HG03103 (cell line): Measurements from ENCODE around the gene EMSY.

Source experiments
- ATAC-seq: cut with Tn5 transposase; IDR thresholded peaks from one replicate; pipeline ENCODE4 v1.9.1; 2021; ENCODE audit warnings: low read depth; ENCODE audit not compliant: unreplicated experiment

Gene EMSY

DNA sequence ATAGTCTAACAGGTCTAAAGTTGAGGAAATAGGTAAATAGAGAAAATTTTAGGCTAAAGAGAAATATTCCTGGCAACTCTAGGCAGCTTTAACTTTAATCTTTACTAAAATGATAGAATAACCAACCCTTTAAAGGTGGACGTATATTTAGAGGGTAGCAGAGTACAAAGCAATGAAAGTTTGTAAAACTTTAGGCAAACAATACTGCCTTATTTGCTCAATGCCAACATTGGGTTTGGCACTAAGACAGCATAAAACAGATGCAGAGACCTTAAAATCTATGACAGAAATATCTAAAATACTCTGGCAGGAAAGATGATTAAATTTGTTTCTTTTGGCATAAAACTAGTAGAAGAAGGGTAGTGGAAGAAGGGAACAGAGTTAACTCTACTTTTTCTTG lies 70.7 kb downstream of the EMSY start:
- ATAC-seq: no peak

DNA sequence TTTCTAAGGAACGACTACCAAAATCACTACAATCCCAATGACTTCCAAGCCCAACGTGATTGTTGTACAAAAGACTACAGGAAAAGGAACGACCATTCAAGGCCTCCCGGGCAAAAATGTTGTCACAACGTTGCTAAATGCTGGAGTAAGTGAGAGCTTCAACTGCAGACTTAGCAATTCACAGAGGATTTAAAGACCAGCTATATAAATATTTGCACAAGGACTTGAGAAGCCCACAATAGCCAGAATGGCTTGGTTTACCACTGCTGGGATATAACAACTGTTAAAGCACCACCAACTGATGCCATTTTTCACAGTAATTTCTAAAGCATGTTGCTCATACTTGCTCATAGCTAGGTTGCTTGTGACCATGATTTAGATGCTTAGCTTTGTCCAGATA lies 78.3 kb downstream of the EMSY start:
- no peak for ATAC-seq

DNA sequence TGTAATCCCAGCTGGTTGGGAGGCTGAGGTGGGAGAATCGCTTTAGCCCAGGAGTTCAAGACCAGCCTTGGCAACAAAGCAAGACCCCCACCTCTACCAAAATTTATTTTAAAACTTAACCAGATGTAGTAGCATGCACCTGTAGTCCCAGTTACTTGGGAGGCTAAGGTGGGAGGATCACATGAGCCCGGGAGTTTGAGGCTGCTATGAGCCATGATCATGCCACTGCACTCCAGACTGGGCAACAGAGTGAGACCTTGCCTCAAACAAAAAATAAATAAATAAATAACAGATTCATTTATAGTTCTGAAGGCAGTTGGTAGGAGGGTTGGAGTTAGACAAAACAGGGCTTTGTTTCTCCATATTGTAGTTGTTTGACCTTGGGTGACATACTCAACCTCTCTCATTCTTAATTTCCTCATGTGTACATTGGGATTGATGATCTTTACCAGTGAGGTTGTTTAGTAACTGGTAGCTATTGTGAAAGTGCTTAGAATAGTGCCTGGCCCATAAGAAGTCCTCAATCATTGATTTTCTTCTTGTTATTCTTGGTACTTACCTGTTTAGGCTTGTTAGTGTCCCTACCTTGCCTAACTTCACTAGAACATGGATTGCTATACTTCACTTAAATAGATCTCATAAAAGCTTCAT lies 79.1 kb downstream of the EMSY start:
- ATAC-seq: no peak

DNA sequence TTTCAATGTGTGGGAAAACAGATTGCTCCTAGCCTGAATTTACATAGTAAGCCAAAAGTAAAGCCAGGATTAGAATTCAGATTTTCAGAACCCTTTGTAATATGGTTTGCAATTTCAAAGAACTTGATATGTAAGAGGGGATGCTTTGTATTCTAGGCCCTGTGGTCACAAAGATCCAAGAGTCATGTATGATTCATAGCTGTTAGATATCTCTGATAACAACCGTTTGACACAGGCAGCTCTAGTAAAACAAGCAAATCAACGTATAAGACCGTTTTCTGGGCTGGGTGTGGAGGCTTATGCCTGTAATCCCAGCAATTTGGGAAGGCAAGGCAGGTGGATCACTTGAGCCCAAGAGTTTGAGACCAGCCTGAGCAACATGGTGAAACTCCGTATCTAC lies 79.6 kb downstream of the EMSY start:
- no peak for ATAC-seq

DNA sequence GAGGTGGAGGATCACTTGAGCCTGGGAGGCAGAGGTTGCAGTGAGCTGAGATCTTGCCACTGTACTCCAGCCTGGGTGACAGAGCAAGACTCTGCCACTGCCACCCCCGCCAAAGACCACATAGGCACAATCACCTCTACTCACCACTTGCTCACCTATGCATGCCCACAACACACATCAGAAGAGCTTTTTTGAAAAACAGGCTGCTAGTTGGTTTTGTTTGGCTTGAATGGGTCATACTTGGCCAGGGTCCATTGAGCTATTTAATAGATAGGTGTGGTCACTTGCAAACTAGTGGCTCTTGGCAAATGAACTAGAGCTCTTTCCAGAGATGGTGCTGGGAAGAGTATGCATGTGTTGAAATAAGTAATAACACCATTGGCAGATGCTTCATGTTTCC lies 80.1 kb downstream of the EMSY start:
- no peak for ATAC-seq

DNA sequence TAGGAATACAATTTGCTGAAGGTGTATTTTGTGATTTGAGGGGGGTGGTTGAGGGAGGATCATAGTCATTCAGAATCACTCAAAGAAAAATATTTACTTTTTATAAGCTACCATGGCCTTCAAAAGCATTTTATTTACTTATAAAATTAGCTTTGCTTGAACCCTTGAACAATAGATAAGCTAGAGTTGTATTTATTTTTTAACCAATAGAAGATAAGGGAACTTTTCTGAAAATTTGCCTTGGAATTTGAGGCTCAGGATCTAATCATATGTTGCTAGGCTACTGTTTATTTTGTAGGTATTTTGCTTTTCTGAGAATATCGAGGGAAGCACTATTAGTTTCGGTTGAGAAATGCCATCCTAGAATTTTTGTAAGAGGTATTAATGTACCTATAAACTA lies 82.1 kb downstream of the EMSY start:
- no peak for ATAC-seq

DNA sequence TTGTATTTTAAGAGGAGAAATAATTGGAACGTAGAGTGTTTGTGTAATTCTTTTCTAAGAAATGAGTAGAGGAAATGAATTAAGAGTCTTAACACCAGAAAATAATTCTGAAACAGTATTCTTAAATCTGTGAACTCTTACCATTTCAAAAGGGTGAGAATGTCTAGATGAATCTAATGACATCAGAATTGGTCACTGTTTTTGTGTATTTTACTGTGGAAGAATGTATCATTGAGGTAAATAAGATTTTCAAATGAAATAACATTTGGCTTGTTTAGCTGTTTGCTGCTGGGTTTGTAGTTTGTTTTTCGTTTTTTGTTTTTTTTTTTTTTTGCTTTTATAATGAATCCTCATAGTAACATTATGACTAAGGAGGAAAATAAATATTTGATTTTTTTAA lies 97.6 kb downstream of the EMSY start:
- ATAC-seq: no peak

DNA sequence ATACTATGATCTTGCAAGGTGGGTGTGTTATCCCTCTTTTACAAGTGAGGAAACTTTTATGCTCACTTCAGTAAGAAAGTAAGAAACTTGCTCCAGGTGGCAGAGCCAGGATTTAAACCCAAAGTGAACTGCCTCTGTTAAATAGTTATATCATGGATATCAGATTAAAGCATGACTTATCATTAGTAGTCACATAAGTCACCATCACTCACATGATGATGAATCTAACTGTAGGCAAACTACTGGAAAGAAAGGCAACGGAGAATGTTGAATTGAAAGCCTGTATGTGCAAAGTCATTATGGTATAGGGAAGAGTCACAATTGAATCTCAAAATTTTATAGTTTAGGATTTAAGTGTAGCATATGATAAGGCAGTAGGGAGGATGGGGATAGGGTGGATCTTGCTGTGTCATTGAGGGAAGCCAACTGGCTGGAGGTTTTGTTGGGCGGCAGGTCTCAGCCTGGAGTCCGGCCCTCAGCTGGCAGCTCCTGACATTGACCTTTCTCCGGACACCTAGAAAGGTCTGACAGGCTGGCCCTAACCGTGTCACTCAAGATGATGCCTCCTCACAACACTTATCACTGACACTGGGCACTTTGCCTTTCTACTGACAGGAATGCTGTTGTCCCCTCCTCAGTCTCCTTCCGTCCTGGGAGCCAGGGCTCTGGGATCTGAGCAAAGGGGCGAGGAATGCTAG lies 98.3 kb downstream of the EMSY start:
- ATAC-seq: no peak

DNA sequence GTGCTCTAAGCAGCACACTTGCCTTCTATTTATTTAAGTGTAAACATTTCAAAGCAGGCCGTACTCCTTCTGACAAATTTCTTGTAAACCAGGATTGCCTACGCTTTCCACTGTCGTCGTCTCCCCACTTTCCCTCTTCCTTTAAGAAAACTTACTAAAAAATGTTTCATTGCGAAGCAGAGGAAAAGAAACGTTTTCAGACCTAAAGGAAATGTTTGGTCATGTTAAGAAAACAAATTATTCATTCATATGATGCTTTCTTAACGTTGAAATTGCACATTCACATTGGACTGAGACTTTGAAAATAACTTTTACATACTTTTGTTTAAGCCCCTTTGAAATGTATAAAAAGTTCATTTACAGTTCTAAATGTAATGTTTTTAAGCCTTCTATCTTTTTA lies 106.0 kb downstream of the EMSY start:
- no peak for ATAC-seq

DNA sequence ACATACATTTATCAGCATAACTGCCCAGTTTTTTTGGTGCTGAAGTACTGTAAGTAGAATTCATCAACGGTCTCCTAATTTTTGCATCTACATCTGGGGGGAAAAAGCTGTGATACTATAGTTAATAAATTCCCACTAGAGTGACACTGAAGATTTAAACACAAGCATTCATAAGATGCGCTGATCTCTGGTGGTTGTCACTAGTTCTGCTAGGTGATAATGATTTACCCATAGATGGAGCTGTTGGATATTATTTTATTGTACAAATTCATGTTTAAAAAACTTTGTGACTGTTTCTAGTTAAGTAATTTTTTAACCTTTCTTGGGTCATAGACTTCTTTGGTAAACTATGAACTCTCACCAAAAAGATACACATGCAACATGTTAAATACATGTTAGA lies 106.6 kb downstream of the EMSY start:
- ATAC-seq: no peak

DNA sequence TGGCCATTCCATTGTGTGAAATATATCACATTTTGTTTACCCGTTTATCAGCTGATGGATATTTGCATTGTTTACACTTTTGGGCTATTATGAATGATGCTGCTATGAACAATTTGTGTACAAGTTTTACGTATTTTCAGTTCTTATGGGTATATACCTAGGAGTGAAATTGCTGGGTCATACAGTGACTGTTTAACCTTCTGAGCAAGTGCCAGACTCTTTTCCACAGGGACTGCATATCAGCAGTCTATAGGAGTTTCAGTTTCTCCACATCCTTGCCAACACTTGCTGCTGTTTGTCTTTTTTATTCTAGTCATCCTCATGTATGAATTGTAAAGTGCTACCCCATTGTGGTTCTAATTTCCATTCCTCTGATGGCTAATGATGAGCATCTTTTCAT lies 108.2 kb downstream of the EMSY start:
- ATAC-seq: no peak

DNA sequence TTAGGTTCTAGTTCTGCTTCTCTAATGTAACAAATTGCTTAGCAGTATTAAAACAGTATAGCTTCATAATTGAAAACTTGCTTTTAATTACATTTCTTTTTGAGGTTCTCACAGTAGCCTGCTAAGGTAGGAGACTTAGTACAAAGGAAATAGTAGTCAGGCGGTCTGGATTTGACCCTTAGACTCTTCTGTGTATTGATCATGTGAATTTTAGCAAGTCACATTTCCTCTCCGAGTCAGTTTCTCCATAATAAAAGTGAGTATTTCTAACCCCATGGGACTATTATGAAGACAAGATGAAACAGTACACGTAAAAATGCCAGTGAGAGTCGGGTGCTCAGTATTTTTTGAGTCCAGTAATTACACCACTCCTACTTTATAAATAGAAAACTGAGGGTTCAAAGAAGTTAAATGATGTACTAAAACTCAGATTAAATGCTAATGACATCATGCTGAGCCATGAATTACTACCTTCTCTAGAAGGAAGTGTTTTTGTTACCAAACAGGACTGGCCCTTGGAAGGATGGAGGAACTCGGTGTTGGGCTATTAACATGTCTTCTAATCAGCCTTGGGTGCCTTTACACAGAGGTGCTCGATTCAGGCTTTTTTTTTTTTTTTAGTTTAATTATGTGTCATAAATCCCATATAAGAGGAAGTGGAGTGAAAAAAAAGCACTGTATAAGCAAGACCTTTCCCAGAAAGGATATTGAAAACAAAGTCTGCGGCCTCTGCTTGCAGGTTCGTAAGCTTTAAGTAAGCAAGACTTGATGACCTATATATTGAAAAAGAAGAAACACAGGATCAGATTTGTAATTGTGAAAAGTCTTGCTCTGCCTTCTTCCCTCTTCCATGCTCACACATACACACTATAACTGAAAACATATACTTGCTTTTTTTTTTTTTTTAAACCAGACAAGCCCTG lies 109.0 kb downstream of the EMSY start:
- no peak for ATAC-seq

DNA sequence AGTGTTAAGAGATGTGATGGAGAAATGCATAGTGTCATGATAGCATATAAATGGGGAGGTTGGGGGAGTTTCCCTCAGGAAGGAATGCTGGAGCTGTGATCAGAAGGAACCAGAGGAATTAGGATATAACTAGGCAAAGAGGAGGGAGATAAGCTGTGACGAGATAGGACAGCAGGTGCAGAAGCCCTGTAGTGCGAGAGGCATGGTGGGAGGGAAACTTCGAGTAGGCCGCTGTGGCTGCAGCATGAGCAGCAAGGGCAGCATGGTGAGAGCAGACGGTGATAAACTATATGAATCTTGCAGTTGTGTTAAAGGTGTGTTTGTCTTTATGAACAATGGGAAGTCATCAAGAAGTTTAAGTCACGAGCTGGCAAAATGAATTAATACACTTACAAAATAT lies 109.9 kb downstream of the EMSY start:
- ATAC-seq: no peak

DNA sequence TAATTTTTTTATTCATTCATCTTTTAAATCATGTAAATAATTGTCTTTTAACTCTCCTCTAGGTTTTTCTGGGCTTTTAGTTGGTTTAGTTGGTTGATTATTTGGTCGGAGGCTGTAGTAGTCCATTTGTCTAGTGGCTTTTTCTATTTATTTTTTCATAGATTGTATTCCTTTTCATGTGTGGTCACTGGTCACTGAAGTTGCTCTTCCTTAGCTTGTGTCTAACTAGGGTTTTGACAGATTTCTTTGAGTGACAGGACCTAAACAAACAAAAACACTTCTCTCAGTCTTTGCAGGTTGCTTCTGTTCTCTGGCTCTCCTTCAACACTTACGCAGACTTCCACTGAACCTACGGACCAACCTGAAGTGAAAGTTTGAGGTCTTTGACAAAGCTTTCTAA lies 112.6 kb downstream of the EMSY start:
- ATAC-seq: no peak

DNA sequence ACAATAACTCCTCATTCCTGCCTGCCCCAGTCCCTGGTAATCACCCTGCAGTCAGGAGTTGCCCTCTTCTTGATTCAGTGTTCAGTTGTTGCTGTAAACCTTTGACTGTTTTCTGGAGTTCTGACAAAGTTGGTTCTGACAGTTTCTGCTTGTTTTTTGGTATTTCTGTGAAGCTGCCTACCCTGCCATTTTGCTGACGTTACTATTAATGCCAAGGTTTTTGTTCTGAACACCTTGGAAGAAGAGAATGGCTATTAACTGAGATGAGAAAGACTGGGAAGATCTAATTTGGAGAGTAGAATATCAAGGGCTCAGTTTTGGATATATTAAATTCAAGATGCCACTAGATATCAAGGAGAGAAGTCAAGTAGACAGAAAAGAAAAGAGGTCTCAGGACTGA lies 113.7 kb downstream of the EMSY start:
- no peak for ATAC-seq

DNA sequence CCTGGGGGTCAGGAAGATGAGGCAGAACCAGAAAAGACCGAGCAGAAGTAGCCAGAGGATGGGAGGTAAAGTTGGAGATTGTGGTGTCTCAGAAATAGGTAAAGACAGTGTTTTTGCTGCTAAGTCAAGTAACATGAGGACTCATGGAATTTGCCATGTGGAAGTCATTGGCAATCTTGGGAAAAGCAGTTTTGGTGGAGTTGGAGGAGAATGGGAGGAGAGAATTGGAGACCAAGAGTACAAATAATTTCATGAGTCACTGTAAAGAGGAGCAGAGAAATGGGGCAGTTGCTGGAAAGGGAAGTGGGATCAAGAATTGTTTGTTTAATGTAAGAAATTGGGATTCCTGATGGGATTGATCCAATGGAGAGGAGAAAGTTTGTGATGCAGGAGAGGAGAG lies 114.1 kb downstream of the EMSY start:
- ATAC-seq: no peak

DNA sequence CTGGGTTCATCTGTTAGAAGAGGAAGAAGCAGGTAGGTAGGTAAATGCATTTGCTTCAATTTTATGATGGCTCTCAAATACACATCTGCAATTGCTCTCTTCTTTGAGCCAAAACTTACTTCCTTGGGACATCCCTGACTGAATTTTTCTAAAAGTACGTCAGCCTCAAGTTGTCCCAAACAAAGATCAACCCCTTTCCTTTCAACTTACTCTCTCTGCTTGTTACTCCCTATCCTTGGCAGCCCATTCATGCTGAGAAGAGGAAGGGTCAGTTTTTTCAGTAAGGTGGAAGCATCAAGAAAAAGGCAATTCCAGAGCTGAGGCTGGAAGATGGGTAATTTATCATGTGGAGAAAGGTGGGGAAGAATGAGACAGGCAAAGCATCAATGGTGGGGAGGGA lies 114.5 kb downstream of the EMSY start:
- no peak for ATAC-seq

DNA sequence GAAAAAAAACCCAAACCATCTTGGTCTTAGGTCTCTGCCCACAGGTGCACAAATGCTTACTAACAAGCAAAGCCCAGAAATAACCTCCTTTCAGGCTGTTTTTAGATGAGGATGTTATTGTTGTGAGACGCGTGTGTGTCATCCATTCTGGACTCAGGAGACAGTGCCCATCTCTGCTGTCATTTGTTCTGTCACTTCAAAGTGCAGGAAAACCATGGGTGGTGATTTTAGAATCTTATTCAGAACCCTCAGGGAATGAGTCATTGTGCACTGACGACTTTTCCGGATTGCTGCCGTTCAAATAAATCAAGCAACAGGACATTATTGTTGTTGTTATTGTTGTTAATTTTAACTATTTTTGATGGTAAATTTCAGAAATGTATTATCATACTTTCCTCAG lies 115.4 kb downstream of the EMSY start:
- no peak for ATAC-seq

DNA sequence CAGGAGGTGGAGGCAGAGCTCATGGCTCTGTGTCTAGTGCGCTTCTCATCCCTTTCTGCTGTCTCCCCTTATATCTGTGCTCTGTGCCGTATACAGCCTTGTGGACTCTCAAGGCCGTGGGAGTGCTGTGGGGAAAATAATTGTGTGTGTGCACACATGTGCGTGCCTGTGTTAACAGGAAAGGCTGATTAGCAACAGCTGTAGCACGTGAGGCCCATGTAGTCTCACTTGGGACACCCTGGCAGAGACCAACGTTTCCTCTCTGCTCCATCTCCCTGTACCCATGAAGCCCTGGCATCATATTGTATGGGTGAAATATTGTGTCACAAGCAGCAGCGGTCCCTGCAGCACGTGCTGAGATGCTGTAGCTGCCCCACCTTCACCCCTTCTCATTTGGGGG lies 116.4 kb downstream of the EMSY start:
- ATAC-seq: no peak

DNA sequence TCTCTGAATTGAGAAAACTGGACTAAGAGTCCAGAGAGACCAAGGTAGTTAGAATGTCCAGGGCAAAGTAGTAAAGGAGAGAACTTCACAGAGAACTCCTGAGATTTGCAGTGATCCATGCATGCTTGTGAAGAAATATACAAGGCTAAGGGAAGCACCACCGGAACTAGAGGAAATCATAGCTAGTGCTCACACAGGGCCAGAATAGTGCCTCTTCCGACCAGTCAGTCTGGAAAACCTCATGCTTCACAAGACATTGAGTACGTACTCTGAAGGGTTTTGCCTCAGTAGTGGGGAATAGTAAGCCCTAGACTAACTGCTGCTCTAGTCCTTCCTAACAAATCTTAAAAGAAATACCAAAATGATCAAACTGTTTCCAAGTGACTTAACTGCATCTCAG lies 117.7 kb downstream of the EMSY start:
- ATAC-seq: no peak

DNA sequence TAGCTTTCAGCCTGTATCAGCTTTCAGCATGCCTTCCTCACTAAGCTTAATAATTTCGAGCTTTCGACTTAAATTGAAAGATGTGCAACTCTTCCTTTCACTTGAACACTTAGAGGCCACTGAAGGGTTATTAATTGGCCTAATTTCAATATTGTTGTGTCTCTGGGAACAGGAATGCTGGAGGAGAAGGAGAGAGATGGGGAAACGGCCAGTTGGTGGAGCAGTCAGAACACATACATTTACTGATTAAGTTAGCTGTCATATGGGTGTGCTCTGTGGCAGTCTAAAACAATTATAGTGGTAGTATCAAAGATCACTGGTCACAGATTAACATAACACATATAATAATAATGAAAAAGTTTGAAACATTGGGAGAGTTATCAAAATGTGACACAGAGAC lies 119.5 kb downstream of the EMSY start:
- no peak for ATAC-seq

DNA sequence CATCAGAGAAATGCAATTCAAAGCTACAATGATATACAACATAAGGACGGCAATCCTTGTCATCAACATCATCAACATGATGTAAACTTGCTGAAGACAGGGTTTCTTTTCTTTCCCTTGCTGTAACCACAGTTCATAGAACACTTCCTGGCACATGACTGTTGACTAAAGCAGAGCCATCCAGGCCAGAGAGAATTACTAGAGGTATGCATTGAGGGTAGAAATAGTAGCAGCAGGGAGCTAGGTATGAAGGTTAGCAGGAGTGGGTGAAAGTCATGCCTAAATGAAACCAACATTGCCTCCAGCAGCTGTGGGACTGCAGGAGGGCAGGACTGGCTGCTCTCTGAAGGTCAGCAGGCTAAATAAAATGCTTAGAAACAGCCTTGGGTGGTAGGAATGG lies 122.0 kb downstream of the EMSY start:
- ATAC-seq: no peak
